ENCODE data around the gene TCAP.

- no peak for TF ChIP-seq CTCF (conservative IDR thresholded peaks at IDR 0.05 in 1 of 2, IDR thresholded peaks at IDR 0.05 in 1 of 2; ENCODE audit: low read depth in 1 of 2, low read length in 2 of 2)
- no peak for TF ChIP-seq EZH2 (IDR thresholded peaks at IDR 0.05; ENCODE audit: low read length, missing control alignments)
Measured at GRCh38 chr17:39651923-39652586, 13.1 kb upstream of the TCAP start.

Measured in fibroblast of lung (primary cell).